Measurements from ENCODE around the gene MAP3K14. TPM values are rescaled to one million over a fixed set of nuclear protein-coding genes. Genes with fewer than 3 reads are reported as not detected.
A peak's percentile ranks its signal among the peaks of the same experiment; 100 is the strongest.

The MAP3K14 gene
- total and polyA plus RNA-seq, 4 donors = 1.2 to 7.8 (median 4.2) TPM

GRCh38 chr17:45311401-45311759 lies 5.4 kb downstream of the MAP3K14 start:
- Histone ChIP-seq H3K27ac (ENCODE audit: low read depth in 1 of 2, low read length in 2 of 2) (peak overlapping the region; percentile 92 to 96), H3K4me1 (ENCODE audit: control insufficient read depth in 4 of 4, insufficient read depth in 4 of 4, low read length in 3 of 4) (peaks cover 22 to 89% (median 70%) of the 10 kb centered on the region in 4 donors), H3K9me3 (ENCODE audit: control insufficient read depth in 4 of 4, low read length in 3 of 4) (no peaks in the 10 kb centered on the region), H3K4me3 (ENCODE audit: low read depth in 1 of 3, low read length in 3 of 3) (no peak overlapping the region), H3K9ac (ENCODE audit: low read depth in 1 of 2, low read length in 2 of 2) (peak overlapping the region; percentile 56 to 88), H3K27me3 (ENCODE audit: control insufficient read depth in 4 of 4, insufficient read depth in 4 of 4, low read length in 3 of 4) (no peaks in the 10 kb centered on the region), H3K36me3 (ENCODE audit: control insufficient read depth in 4 of 4, insufficient read depth in 3 of 4, low read depth in 1 of 4, low read length in 3 of 4) (no peaks in the 10 kb centered on the region)
- 44% methylated on average over 4 of the region's 4 CpGs for WGBS
- TF ChIP-seq NR2F2 (IDR thresholded peaks at IDR 0.05) = no peak
- no peak for TF ChIP-seq CTCF (IDR thresholded peaks at IDR 0.05; ENCODE audit: low read depth, low read length, missing input control)
- TF ChIP-seq, protein P1, sequence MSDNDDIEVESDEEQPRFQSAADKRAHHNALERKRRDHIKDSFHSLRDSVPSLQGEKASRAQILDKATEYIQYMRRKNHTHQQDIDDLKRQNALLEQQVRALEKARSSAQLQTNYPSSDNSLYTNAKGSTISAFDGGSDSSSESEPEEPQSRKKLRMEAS (IDR thresholded peaks at IDR 0.05) = no peak
- DNase-seq (ENCODE audit: low spot score) = no peak

GRCh38 chr17:45310380-45311324 lies 6.2 kb downstream of the MAP3K14 start:
- H3K27me3 ChIP-seq (ENCODE audit: control insufficient read depth in 4 of 4, insufficient read depth in 4 of 4, low read length in 3 of 4) = no peaks in the 10 kb centered on the region
- no peak overlapping the region for H3K4me3 ChIP-seq (ENCODE audit: low read depth in 1 of 3, low read length in 3 of 3)
- WGBS = 12% methylated on average over 3 of the region's 3 CpGs
- H3K9ac ChIP-seq (ENCODE audit: low read depth in 1 of 2, low read length in 2 of 2) = peak overlapping the region; percentile 56 to 88
- TF ChIP-seq RAD21 (IDR thresholded peaks at IDR 0.05) = peak; percentile 22 to 37
- no peak for TF ChIP-seq EGR1 (IDR thresholded peaks at IDR 0.05; ENCODE audit: low read depth in 2 of 2)
- TF ChIP-seq NR2F2 (IDR thresholded peaks at IDR 0.05) = peak; percentile 60
- TF ChIP-seq CTCF (IDR thresholded peaks at IDR 0.05; ENCODE audit: low read depth, low read length, missing input control) = no peak
- TF ChIP-seq, protein P2, sequence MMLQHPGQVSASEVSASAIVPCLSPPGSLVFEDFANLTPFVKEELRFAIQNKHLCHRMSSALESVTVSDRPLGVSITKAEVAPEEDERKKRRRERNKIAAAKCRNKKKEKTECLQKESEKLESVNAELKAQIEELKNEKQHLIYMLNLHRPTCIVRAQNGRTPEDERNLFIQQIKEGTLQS (IDR thresholded peaks at IDR 0.05) = no peak
- TF ChIP-seq FOXA2 (IDR thresholded peaks at IDR 0.05) = peak; percentile 51
- peak; percentile 79 to 87 for TF ChIP-seq HNF4A (conservative IDR thresholded peaks at IDR 0.05)
- peak; percentile 76 to 89 for TF ChIP-seq RXRA (IDR thresholded peaks at IDR 0.05)
- TF ChIP-seq, protein P1 (IDR thresholded peaks at IDR 0.05) = peak; percentile 65
- peak; percentile 55 to 83 for TF ChIP-seq JUND (IDR thresholded peaks at IDR 0.05)
- peak; percentile 73 for TF ChIP-seq YY1 (IDR thresholded peaks at IDR 0.05)
- no peak for TF ChIP-seq FOXA1 (IDR thresholded peaks at IDR 0.05)
- TF ChIP-seq SP1 (IDR thresholded peaks at IDR 0.05) = peak; percentile 60
- peak; percentile 55 for TF ChIP-seq HNF4G (IDR thresholded peaks at IDR 0.05)
- TF ChIP-seq, protein P3, sequence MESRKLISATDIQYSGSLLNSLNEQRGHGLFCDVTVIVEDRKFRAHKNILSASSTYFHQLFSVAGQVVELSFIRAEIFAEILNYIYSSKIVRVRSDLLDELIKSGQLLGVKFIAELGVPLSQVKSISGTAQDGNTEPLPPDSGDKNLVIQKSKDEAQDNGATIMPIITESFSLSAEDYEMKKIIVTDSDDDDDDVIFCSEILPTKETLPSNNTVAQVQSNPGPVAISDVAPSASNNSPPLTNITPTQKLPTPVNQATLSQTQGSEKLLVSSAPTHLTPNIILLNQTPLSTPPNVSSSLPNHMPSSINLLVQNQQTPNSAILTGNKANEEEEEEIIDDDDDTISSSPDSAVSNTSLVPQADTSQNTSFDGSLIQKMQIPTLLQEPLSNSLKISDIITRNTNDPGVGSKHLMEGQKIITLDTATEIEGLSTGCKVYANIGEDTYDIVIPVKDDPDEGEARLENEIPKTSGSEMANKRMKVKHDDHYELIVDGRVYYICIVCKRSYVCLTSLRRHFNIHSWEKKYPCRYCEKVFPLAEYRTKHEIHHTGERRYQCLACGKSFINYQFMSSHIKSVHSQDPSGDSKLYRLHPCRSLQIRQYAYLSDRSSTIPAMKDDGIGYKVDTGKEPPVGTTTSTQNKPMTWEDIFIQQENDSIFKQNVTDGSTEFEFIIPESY (IDR thresholded peaks at IDR 0.05) = peak; percentile 63
- peak; percentile 32 for TF ChIP-seq REST (IDR thresholded peaks at IDR 0.05)
- H3K4me1 ChIP-seq (ENCODE audit: control insufficient read depth in 4 of 4, insufficient read depth in 4 of 4, low read length in 3 of 4) = peaks cover 22 to 90% (median 74%) of the 10 kb centered on the region in 4 donors
- H3K9me3 ChIP-seq (ENCODE audit: control insufficient read depth in 4 of 4, low read length in 3 of 4) = no peaks in the 10 kb centered on the region
- H3K36me3 ChIP-seq (ENCODE audit: control insufficient read depth in 4 of 4, insufficient read depth in 3 of 4, low read depth in 1 of 4, low read length in 3 of 4) = peaks cover 0 to 2% (median 0%) of the 10 kb centered on the region in 4 donors
- peak overlapping the region; percentile 92 to 96 for H3K27ac ChIP-seq (ENCODE audit: low read depth in 1 of 2, low read length in 2 of 2)
- DNase-seq (ENCODE audit: low spot score) = no peak

All from liver (tissue), 9 donors.